Kidney (tissue), 14 donors: ENCODE data around the gene JAZF1. TPM values are rescaled to one million over a fixed set of nuclear protein-coding genes. Genes with fewer than 3 reads are reported as not detected.

Experiments
- DNase-seq, 5 donors: peaks; one replicate each; pipeline ENCODE4 v3.0.0-alpha.2; 2013 to 2020
- FAIRE-seq: peaks from 2 replicates; lab custom pipeline; 2012; peaks lifted over from hg19 to GRCh38; lab: Jason Lieb, UNC
- H3K27ac ChIP-seq, 2 donors: one replicate each; pipeline ENCODE4 v1.7.0; 2013; ENCODE audit warnings: low read depth in 2 of 2, low read length in 2 of 2, inconsistent platforms in 1 of 2
- H3K27me3 ChIP-seq: one replicate; pipeline ENCODE4 v1.7.1; 2013; ENCODE audit warnings: low read length, inconsistent platforms; ENCODE audit not compliant: control insufficient read depth, insufficient read depth
- H3K36me3 ChIP-seq, 3 donors: one replicate each; pipeline versions ENCODE4 v1.7.0 to v1.7.1; 2013; ENCODE audit warnings: low read length in 3 of 3, control low read depth in 1 of 3, inconsistent platforms in 1 of 3; ENCODE audit not compliant: insufficient read depth in 3 of 3, control insufficient read depth in 2 of 3
- H3K4me1 ChIP-seq, 3 donors: one replicate each; pipeline versions ENCODE4 v1.7.0 to v1.7.1; 2013; ENCODE audit warnings: low read length in 3 of 3, inconsistent platforms in 1 of 3, low read depth in 1 of 3; ENCODE audit not compliant: control insufficient read depth in 2 of 3, insufficient read depth in 2 of 3
- H3K4me3 ChIP-seq, 3 donors: one replicate each; pipeline versions ENCODE4 v1.7.0 to v1.8.1; 2013; ENCODE audit warnings: low read length in 3 of 3, control low read depth in 1 of 3, inconsistent platforms in 1 of 3
- H3K9ac ChIP-seq, 3 donors: one replicate each; pipeline versions ENCODE4 v1.7.0 to v1.7.1; 2013; ENCODE audit warnings: low read length in 3 of 3, control low read depth in 1 of 3, inconsistent platforms in 1 of 3
- H3K9me3 ChIP-seq, 3 donors: one replicate each; pipeline versions ENCODE4 v1.7.0 to v1.7.1; 2013; ENCODE audit warnings: low read length in 3 of 3, control low read depth in 1 of 3, inconsistent platforms in 1 of 3; ENCODE audit not compliant: control insufficient read depth in 2 of 3, insufficient read depth in 1 of 3
- intact Hi-C: fragments of 100-400 bp; cut with DNase I; formaldehyde crosslinking; loops from one replicate; pipeline ENCODE4 v1.11.1; 2022
- polyA plus RNA-seq: library from polyadenylated mRNA; stranded (reverse); fragments of 350-450 nt; fragmentation: Illumina TruSeq; extraction: RNeasy Lipid Tissue Mini Kit (QIAGEN cat#74804); gene quantifications from one replicate; pipeline ENCODE4 v1.2.3, GENCODE V29; 2014; ENCODE audit warnings: low read depth, low replicate concordance; ENCODE audit not compliant: insufficient read depth
- total RNA-seq: library from RNA; stranded (reverse); fragmentation: NEBNext Ultra II Directional; extraction: Animal tissue kit (Norgen Biotek cat#: 25700); gene quantifications from one replicate; pipeline ENCODE4 v1.2.1, GENCODE V29; 2021
- TF ChIP-seq, protein P1 (sequence below): IDR thresholded peaks from 3 replicates; pipeline ENCODE4 v1.5.1; 2012; ENCODE audit warnings: mild to moderate bottlenecking, moderate library complexity, borderline replicate concordance; ENCODE audit not compliant: insufficient read depth; ENCODE audit errors: extremely low read depth
- donor health status: control.
- donor health status: control.
- donor health status: control.
- donor health status: control.
- donor health status: control.
- donor health status: DM: yes; HTN: yes; CAD: no.
- donor health status: Normal renal cell carcinoma (clear cell type).

Gene JAZF1
- total and polyA plus RNA-seq, 2 donors from 2014 or later, result 5.7 to 13.1 TPM

DNA sequence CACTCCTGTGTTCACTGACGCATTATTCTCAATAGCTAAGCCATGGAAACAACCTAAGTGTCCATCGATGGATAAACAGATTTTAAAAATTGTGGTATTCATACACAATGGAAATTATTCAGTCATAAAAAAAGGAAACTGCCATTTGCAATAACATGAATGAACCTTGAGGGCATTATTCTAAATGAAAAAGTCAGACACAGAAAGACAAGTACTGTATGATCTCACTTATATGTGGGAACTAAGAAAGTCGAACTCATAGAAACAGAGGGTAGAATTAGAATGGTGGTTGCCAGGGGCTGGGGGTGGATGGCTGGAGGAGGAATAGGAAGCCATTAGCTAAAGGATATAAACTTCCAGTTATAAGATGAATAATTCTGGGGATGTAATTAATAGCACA lies 71.8 kb downstream of the JAZF1 start:
- intact Hi-C loops, result no loop called here
- no peaks in the 10 kb centered on the region for H3K4me1 ChIP-seq

DNA sequence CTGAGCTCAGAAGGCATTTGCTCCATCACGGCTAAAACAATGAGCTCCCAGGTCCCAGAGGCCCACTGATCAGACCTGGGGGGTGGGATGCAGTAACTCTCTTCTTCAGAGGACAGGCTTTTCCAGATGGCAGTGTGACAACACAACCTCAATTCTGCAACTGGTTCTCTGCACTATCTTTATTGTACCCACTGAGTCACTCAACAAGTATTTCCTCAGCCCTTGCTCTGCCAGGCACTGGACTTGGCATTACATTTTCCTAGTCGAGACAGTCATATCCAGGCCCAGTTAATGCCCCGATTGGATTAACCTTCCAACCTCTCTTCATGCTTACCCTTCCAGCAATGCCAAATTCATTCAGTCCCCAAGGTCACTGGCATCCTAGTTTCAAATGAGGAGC lies 72.6 kb downstream of the JAZF1 start:
- H3K9ac ChIP-seq, result no peak overlapping the region
- H3K36me3 ChIP-seq, result no peaks in the 10 kb centered on the region
- no peaks in the 10 kb centered on the region for H3K9me3 ChIP-seq
- intact Hi-C loops, result no loop called here
- no peaks in the 10 kb centered on the region for H3K4me1 ChIP-seq
- H3K27ac ChIP-seq, result no peak overlapping the region
- TF ChIP-seq, protein P1, sequence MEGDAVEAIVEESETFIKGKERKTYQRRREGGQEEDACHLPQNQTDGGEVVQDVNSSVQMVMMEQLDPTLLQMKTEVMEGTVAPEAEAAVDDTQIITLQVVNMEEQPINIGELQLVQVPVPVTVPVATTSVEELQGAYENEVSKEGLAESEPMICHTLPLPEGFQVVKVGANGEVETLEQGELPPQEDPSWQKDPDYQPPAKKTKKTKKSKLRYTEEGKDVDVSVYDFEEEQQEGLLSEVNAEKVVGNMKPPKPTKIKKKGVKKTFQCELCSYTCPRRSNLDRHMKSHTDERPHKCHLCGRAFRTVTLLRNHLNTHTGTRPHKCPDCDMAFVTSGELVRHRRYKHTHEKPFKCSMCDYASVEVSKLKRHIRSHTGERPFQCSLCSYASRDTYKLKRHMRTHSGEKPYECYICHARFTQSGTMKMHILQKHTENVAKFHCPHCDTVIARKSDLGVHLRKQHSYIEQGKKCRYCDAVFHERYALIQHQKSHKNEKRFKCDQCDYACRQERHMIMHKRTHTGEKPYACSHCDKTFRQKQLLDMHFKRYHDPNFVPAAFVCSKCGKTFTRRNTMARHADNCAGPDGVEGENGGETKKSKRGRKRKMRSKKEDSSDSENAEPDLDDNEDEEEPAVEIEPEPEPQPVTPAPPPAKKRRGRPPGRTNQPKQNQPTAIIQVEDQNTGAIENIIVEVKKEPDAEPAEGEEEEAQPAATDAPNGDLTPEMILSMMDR, result no peak
- no peak for FAIRE-seq
- H3K27me3 ChIP-seq, result no peaks in the 10 kb centered on the region
- no peak for DNase-seq
- H3K4me3 ChIP-seq, result no peak overlapping the region

More for the DNA sequence above, 71.8 kb downstream of the JAZF1 start:
- DNase-seq (no peak), FAIRE-seq (no peak)
- Histone ChIP-seq H3K27ac (no peak overlapping the region), H3K36me3 (no peaks in the 10 kb centered on the region), H3K4me3 (no peak overlapping the region), H3K9me3 (no peaks in the 10 kb centered on the region), H3K27me3 (no peaks in the 10 kb centered on the region), H3K9ac (no peak overlapping the region)
- TF ChIP-seq, protein P1, result no peak

DNA sequence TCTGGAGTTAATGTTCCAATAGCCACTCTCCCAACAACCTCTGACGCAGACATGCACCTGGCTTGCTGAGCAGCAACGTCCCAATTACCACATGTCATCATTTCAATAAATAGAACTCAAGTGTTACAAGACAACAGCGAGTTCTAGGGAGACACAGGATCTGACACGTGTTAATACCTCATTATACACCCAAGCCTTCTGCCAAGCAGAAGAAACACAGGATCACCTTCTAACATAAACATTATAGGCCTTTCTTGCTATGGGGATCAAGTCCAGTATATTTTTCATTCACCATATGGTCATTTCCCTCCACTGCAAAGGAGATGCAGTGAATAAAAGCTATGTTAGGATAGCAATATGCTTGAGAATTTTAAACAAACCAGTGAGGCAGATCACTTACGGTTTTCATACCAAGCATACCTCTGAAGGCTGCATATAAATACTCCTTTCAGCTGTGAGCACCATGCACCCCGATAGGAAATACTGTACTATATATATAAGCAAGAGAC lies 74.2 kb downstream of the JAZF1 start:
- intact Hi-C loops, result no loop called here
- TF ChIP-seq, protein P1, result no peak
- H3K27ac ChIP-seq, result no peak overlapping the region
- H3K9me3 ChIP-seq, result no peaks in the 10 kb centered on the region
- H3K27me3 ChIP-seq, result no peaks in the 10 kb centered on the region
- no peaks in the 10 kb centered on the region for H3K36me3 ChIP-seq
- DNase-seq (peak in 1 of 5 donors; percentile 17), FAIRE-seq (no peak)
- no peak overlapping the region for H3K9ac ChIP-seq
- H3K4me1 ChIP-seq, result no peaks in the 10 kb centered on the region
- H3K4me3 ChIP-seq, result no peak overlapping the region

DNA sequence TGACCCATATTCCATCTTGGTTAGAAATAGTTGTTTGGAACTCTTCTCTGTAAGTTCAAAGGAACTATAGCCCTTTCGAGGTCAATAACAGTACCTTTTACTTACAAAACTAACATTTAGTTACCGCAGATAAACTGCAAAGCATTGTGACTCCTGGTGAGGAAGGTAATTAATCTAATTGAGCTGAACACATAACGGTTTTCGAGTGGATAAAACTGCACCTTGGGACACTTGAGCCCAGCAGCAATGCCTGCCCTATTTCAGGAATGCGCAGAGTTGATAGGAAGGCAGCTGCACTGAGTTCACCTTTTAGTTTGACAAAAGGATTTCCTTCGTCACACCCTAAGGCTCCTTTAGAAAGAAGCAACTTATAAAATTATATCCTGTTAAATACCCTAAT lies 75.4 kb downstream of the JAZF1 start:
- Histone ChIP-seq H3K9ac (no peak overlapping the region), H3K27ac (no peak overlapping the region), H3K27me3 (no peaks in the 10 kb centered on the region), H3K4me3 (no peak overlapping the region), H3K9me3 (no peaks in the 10 kb centered on the region), H3K4me1 (no peaks in the 10 kb centered on the region), H3K36me3 (no peaks in the 10 kb centered on the region)
- DNase-seq (peak in 3 of 5 donors; percentile 17 to 59 (median 25)), FAIRE-seq (no peak)
- intact Hi-C loops, result no loop called here
- TF ChIP-seq, protein P1, result no peak
